Cerebellar nuclear complex (tissue), 1 donor: ENCODE results near the gene ZBTB46.
A peak's percentile ranks its signal among the peaks of the same experiment; 100 is the strongest.
"Not testable (repeated sequence)": the region's sequence is repeated elsewhere in the genome, so short reads cannot be mapped to it uniquely, and the experiment has no call there.

Experiments
- DNase-seq, 2 experiments: peaks; one replicate each; lab custom pipeline; 2025; lab: John Stamatoyannopoulos, UW

Gene ZBTB46

GRCh38 chr20:63830841-63831588 lies at the start of gene ZBTB46:
Gene ZBTB46 (minus strand): TSS chr20:63831264. CDS start chr20:63790757, 40,507 bp downstream.
- DNase-seq, result no peak

- DNase-seq, result no peak
Measured at GRCh38 chr20:63878899-63879663, 48.0 kb upstream of the ZBTB46 start.

- DNase-seq, result no peak
Measured at GRCh38 chr20:63877755-63878470, 46.8 kb upstream of the ZBTB46 start.

GRCh38 chr20:63876489-63877036 lies 45.5 kb upstream of the ZBTB46 start:
- no peak for DNase-seq

GRCh38 chr20:63874241-63874640 lies 43.2 kb upstream of the ZBTB46 start:
- not testable (repeated sequence) for DNase-seq

- DNase-seq, result no peak
Measured at GRCh38 chr20:63873477-63873971, 42.5 kb upstream of the ZBTB46 start.

- DNase-seq, result no peak
Measured at GRCh38 chr20:63868264-63868663, 37.2 kb upstream of the ZBTB46 start.

- DNase-seq, result not testable (repeated sequence)
Measured at GRCh38 chr20:63867042-63867441, 36.0 kb upstream of the ZBTB46 start.

GRCh38 chr20:63864978-63865640 lies 34.0 kb upstream of the ZBTB46 start, which contains the start of gene TPD52L2:
Gene TPD52L2 (plus strand): TSS chr20:63865270. CDS start chr20:63865366, 96 bp downstream.
- DNase-seq, result peak; percentile 96 to 99

GRCh38 chr20:63864545-63864977 lies 33.5 kb upstream of the ZBTB46 start:
- no peak for DNase-seq

- DNase-seq, result peak in 1 of 2 experiments; percentile 54
Measured at GRCh38 chr20:63863798-63864544, 32.9 kb upstream of the ZBTB46 start.

- DNase-seq, result no peak
Measured at GRCh38 chr20:63863021-63863797, 32.1 kb upstream of the ZBTB46 start.

GRCh38 chr20:63861981-63862901 lies 31.2 kb upstream of the ZBTB46 start:
- no peak for DNase-seq

- DNase-seq, result no peak
Measured at GRCh38 chr20:63861365-63861934, 30.4 kb upstream of the ZBTB46 start, which contains the start of gene ABHD16B. Gene ABHD16B (plus strand): TSS chr20:63861498. CDS start chr20:63861541, 43 bp downstream.

- no peak for DNase-seq
Measured at GRCh38 chr20:63860325-63861051, 29.4 kb upstream of the ZBTB46 start.

GRCh38 chr20:63859166-63859699 lies 28.2 kb upstream of the ZBTB46 start:
- no peak for DNase-seq
